Stimulated activated CD4-positive, alpha-beta T cell treated with anti-CD3 and anti-CD28 coated beads, Interleukin-2, amount 100 ng/mL, for 48 hours (primary cell): ENCODE data around the gene CARD8.

Experiments used
- DNase-seq, 2 donors: peaks; one replicate each; pipeline ENCODE4 v3.0.0-alpha.2; 2020

CARD8 gene

DNA sequence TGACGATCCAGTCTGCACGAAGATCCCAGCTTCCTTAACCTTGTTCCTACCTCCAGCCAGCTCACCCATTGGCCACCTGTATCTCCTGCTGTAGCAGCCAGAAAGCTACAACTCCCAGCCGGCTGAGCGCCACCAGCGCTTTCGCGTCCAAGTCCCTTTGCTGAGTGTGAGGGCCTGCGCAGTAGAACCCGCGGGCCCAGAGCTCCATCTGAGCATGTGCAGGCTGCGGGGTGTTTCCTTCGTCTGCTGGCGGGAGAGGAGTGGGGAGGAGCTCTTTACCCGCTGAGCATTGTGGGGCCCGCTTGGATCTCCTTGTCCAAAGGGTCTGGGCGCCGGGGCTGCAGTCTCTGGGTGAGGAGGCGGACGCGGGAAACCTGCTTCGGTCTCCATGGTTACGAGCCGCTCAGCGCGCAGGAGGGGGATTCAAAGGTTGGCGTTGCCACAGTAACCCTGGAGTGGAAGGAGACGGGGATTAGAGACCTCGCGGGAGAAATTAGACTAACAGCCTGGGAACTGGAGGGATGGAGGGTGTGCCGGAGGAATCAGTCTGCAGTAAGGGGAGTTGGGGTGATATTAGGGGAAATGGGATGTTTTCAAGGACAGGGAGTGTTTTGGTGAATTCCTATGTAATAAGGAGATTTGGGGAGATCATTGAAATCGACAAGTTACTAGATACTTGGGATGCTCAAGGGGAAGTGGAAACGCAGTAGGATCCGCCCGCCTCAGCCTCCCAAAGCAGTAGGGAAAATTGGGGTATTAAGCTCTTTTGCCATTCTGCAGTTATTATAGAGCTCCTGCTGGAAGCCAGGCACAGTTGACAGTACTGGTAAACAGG, 51.7 kb downstream of the CARD8 start:
- peak; percentile 86 to 90 for DNase-seq

DNA sequence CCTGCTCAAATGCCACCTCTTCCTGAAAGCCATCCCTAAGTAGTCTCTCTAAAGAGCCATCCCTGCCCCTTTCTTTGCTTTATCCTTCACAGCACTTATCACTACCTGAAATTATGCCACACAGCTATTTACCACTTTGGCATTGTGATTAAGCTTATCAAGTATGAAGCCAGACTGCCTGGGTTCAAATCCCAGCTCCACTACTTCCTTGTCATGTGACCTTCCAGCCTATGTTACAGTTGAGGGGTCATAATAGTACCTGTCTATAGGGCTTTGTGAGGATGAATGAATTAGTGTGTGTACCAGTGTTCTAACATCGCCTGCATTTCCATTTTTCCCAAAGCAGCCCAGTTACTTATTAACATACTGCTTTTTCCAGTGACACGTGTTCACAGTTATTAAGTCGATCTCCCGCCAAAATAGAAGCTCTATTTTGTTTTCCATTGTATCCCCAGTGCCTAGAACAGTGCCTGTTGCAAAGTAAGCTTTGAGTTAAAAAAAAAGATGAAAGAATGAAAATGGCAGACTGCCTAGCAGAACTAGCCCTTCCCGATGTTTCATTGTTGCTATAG, 52.4 kb downstream of the CARD8 start:
- DNase-seq, result no peak

DNA sequence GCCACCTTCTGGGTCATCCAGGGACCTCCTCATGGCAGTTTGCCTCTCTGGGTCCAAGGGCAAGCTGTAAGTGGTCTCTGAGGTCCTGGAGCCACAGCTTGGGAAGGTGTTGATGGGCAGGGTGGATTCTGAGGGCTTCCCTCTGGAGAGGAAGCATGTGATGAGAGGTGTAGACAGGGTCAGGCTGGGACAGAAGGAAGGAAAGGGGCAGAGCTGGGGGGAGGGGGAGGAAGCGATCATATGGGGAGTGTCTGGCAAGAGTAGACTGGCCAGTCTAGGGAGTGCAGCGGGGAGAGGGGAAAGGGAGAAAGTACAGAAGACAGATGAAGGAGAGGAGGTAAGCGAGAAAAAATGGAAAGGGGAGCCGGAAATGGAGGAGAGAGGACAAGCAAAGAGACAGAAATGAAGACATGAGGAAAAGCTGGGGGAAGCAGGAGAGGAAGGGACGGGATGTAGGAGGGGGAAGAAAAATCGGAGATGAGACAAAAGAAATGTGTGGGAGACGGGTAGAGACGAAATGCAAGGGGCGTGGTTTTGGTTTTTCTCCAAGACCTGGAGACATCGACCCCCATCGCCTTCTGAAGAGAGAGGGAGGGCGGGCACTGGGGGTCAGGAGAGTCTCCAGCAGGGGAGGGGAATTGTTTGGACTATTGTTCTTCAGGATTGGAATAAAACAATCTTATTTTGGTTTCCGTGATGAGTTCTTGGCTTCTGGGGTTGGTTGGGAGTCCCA, 58.6 kb downstream of the CARD8 start:
- DNase-seq, result no peak

DNA sequence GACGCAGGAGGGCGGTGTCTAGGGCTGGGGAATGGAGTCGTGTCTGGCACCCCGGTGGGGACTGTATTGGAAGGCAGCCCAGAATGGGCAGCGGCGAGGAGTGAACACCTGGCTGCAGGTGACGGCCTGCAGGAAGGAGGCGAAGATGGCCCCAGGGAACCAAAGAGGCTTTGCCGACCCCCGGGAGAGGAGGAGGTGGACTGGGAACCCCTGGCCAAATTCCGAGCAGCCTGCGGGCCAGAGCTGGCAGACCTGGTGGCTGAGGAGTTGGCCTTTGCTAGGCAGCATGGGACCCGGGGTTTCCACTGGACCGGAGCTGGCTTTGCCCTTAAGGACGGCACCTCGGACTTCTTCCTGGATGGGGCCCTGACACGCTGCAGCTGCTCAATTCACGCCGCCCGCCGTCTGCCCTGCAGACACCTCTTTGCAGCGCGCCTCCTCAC, 59.4 kb downstream of the CARD8 start:
- no peak for DNase-seq

DNA sequence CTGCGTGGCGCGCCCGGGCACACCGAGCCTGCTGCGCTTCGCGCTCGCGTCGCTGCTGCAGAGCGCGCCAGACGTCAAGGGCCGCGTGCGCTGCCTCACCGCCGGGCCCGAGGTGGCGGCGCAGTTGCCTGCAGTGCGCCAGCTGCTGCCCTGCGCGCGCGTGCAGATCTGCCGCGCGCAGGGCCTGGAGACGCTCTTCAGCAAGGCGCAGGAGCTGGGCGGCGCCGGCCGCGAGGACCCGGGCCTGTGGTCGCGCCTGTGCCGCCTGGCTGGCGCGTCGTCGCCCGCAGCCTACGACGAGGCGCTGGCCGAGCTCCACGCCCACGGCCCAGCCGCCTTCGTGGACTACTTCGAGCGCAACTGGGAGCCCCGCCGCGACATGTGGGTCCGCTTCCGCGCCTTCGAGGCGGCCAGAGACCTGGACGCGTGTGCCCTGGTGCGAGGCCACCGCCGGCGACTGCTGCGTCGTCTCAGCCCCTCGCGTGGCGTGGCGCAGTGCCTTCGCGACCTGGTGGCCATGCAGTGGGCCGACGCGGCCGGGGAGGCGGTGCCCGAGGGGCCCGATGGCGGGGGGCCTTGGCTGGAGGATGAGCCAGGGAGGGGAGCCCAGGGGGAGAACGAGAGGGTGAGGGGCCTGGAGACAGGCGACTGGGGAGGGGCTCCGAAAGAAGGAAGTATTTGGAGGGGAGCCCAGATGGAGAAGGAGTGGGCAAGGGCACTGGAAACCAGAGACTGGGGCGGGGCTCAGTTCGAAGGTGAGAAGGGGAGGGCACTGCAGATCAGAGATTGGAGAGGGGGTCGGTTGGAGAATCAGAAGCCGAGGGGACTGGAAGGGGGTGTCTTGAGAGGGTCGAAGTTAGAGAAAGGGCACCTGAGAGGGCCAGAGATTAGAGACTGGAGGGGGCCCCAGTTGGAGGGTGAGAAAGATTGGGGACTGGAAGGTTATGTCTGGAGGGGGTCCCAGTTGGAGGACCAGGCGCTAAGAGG, 60.6 kb downstream of the CARD8 start:
- DNase-seq, result no peak

DNA sequence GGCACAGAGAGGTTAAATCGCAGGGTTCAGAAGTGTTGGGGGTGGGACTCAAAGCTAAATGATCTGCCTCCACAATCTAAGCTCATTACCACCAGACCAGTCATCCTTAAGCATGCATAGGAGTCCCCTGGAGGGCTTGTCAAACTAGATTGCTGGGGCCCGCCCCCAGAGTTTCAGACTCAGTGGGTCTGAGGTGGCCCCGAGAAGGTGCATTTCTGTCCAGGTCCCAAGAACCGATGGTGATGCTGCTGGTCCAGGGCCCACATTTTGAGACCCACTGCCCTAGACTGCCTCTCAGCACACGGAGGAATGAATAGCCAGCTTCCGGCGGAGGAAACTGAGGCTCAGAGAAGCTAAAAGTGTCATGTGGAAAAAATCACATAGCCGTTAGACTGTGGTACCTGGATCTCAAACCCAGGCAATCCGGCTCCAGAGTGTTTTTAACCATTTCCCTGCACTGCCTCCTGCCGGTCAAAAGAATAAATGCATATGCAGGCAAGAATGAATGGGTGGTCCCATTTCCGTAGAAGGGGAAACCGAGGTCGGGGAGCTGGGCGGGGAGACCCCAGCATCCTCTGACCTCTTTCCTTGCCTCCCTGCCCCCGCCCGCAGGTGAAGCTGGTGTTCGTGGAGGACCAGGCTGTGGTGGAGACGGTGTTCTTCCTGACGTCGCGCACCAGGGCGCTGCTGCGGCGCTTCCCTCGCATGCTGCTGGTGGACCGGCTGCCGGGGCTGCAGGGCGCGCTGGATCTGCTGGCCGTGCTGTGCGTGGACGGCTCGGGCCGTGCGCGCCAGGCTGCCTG, 61.5 kb downstream of the CARD8 start:
- peak; percentile 34 for DNase-seq

DNA sequence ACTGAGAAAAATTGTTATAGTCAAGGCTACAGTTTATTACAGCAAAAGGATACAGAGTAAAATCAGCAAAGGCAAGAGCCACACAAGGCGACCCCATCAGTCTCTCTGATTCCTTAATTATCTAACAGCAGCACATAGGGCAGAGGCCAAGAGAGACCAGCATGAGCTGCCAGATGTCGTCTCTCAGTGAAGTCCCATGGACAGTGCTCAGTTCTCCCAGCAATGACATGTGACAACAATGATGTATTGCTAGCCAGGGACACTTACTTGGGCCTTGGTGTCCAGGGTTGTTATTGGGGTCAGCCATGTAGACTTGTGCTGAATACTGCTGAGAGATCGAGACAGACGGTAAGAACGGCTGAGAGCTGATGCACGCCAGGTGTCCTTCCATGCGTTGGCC, 63.0 kb downstream of the CARD8 start:
- DNase-seq, result no peak

DNA sequence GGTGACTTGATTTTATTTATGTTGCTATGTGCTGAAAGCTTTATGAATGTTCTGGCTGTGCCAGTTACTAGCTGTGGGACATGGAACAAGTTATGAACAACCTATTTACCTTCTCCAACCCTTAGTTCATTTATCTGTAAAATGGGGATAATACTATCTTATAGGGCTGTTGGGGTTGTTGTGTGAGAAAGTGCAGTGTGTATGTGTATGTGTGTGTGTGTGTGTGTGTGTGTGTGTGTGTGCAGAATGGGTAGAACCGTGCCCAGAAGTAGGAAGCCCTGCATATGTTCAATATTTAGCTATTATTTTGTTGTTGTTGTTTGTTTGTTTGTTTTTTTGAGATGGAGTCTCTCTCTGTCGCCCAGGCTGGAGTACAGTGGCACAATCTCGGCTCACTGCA, 64.8 kb downstream of the CARD8 start:
- no peak for DNase-seq

DNA sequence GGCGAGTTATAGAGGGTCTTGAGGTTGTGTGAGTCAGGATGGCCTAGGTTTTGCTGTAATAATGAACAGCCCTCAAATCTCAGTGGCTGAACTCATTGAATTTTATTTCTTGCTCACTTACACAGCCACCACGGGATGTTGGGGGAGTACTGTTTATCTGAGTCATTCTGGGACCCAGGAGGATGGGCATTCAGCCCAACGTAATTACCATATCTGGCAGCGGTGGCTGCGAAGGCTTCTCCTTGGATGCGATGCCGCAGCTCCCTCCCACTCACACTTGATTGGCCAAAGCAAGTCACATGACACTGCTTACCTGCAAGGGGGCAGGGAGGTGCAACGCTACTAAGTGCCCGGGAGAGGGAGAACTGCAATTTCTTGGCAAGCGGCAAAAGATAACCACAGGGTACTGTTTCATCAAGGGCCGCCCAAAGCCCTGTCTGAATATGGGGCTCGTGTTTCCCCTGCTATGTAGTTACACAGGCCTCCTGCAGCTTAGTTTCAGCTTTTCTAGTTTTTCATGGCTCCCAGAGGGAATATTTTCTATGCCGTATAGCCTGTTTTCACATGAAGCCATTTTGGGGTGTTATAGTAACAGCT, 65.3 kb downstream of the CARD8 start:
- DNase-seq, result peak; percentile 35 to 54

DNA sequence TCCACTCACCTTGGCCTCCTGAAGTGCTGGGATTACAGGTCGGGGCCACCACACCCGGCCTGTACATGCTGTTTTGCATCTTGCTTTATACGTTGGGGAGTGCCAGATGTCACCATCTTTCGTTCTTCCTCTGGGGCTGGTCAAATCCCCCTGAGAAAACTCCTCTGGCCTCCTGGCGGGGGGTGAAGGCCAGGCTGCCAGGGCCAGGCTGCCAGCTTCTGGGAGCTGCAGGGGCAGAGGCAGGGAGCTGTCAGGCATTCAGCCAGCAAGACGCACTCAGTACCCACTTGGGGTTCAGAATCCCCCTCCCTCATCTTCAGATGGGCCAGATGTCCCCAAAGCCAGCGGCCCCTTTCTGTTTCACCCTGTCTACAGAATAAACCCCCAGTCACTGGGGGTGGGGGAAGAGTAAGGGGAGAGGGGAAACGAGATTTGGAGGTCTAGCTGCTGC, 69.1 kb downstream of the CARD8 start:
- no peak for DNase-seq

DNA sequence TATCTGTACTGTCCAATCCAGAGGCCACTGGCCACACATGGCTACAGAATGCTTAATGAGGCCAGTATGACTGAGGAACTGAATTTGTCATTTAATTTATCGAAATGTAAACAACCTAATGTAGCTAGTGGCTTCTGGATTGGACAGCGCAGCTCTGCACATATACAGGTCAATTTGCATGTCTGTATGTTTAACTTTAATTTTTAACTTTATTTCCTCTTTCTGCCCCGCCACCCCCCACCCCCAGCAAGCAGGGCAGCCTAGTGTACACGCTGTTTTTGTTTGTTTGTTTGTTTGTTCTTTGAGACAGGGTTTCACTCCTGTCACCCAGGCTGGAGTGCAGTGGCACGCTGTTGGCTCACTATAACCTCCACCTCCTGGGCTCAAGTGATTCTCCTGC, 69.7 kb downstream of the CARD8 start:
- no peak for DNase-seq

DNA sequence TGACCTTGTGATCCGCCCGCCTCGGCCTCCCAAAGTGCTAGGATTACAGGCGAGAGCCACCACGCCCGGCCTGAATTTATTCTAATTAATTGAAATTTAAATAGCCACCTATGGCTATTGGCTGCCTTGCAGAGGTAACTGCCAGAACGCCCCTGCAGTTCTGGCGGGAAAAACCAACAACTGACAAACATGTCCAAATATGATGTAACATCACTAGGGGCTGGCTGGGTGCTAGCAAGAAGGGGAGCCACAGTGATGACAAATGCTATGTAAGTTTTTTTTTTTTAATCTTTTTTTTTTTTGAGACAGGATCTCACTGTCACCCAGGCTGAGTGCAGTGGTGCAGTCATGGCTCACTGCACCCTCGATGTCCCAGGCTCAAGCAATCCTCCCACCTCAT, 72.4 kb downstream of the CARD8 start:
- no peak for DNase-seq

DNA sequence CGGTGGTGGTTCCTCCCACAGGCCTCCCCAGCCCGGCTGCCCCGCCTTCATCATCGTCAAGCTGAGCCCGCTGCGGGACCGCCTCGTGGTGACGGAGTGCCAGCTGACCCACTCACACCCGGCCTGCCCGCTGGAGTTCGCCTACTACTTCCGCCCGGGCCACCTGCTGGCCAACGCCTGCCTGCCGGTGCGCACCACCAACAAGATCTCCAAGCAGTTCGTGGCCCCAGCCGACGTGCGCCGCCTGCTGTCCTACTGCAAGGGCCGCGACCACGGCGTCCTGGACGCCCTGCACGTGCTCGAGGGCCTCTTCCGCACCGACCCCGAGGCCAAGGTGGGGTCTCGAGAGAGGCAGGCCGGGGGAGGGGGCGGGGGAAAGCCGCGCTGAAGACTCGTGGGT, 73.3 kb downstream of the CARD8 start:
- DNase-seq, result no peak

DNA sequence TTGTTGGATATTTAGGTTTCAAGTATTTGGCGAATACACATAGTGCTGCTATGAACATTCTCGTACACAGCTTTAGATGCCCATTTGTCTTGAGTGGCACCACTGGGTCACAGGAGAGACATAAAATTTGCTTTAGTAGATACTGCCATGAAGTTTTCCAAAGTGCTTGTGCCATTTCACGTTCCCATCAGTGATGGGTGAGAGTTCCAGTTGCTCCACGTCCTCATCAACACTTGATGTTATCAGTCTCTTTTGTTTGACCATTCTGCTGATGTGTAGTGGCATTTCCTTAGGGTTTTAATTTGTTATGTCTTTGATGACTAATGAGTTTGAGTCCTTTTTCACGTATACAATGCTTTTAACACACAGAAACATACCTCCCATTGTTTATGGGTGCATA, 74.2 kb downstream of the CARD8 start:
- no peak for DNase-seq

DNA sequence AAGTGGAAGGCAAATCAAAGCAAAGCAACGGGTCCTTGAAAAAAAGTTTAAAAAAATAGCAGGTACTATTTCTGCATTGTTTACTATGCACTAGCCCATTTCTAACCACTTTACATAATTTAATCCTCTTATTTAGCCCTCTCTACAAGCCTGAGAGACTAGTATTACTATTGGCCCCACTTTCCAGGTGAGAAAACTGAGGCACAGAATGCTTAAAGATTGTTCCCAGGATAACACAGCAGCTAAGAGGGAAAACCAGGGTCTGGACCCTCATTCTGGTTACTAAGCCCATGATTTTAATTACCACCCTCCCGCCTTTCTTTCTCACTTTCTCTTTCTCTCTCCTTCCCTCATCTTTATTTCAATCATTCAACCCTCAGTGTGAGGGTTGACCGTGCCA, 79.5 kb downstream of the CARD8 start:
- no peak for DNase-seq

DNA sequence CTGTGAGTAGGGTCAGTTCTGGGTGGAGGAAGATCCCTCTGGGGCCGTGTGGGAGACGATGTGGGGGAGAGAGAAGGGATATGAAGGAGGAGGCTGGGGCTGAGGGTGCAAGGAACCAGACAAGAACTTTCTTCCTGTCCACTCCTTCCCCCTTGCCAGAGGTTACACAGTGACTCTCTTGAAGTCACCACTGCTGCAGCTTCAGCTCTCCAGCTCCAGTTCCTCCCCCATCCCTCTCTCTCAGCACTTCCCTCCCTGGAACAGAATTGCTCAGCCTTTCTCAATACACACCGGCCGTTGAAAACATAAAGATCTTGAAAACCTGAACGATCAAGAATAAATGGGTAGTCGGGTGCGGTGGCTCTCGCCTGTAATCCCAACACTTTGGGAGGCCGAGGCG, 80.1 kb downstream of the CARD8 start:
- no peak for DNase-seq

DNA sequence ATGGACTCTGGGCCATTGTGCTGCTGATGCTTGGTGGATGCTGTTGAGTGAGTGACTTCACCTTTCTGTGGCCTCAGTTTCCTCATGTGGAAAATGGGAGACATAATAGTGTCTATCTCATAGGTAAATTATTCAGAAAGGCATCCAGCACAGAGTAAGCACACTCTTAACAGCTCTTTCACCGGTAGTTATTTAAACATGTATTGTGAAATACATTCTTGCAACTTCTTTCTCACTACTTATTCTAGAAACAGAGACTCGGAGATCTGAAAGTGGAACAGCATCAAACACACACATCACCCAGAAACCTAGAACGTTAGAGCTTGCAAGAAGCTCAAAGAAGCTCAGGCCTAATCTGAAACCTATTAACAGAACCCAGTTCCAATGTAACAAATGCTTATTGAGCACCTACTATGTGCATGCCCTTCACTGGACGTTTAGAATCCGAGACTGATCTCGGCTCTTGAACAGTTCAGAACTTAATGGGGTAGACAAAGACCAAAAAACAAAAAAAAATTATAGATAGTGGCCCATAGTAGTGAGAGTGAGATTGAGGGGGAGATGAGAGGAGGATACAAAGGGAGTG, 81.2 kb downstream of the CARD8 start:
- no peak for DNase-seq

DNA sequence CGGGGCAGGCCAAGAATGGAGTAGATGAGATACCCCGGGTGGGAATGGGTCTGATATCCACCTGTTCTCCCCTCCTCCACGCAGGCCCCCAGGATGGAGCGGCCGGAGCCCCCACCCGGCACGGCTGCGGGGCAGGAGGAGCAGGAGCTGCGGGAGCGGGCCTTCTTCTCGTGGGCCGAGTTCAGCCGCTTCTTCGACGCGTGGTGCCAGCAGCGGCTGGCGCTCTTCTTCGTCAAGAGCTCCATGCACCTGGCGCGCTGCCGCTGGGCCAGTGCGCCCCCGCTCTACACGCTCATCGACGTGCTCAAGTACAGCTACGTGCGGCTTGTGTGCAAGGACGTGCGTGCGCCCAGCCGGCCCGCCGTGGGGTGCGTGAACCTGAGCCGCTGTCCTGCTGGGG, 84.0 kb downstream of the CARD8 start:
- no peak for DNase-seq

DNA sequence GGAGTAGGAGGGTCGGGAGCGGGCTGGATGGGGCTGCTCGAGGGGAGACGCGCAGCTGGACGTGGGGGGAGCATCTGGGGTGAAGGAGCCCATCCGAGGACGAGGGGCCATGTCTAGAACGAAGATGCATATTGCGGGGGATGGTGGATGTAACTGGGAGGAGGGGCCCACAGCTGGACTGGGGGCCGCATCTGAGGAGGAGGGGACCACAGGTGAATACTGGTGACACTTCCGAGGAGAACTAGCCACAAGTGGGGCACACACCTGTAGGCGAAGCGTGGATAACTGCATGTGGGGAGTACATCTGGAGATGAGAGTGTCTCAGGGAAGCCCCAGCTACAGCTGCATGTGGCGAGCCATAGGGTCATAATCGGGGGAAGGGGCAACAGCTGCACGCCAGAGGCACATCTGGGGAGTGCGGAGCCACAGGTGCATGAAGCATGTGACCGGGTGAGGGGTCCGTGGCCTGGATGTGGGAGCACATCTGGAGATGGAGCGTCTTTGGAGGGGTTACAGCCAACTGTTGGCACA, 84.8 kb downstream of the CARD8 start:
- peak; percentile 3 to 9 for DNase-seq

DNA sequence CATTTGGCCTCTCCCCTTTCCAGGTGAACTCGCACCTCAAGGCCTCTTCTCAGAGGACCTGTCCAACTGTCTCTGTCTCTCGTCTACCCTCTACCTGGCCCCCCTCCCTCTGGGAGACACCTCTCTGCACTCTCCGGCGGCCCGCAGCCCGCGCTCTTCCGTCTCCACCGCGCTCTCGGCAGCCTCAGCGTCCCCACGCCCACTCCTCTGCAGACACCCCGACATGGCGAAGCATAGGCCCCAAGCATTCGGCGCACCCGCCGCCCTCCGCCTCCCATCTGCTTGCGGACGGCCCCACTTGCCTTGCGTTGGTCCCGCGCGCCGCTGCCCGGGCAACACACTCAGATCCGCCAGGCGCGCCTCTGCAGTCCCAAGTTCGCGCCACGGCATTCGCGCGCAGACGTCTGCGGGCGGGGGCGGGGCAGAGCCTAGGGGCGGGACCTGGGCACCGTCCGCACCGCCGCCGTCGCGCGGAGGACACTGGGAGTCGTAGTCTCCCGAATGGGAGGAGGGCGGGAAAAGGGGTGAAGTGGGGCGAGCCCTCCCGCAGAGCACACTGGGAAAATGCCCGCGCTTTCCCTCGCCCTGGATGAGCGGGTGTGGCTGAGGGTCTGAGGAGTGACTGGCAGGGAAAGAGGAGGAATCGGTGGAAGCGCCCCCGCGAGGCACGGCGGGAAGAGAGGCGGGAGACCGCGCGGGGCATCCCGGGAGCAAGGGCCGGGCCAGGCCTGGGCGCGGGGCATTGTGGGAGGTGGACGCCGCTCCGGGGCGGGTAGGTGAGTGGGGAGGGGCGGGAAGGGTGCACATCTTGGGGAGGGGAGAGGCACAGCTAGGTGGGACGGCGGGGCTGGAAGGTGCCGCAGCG, 85.5 kb downstream of the CARD8 start, which contains the start of the genes LIG1 and ZSWIM9:
Gene LIG1 (minus strand): TSS at position 406 of the 865 bp plus-strand sequence. CDS start 4,778 bp downstream, outside the sequence.
Gene ZSWIM9 (plus strand): TSS at position 742 of the 865 bp plus-strand sequence. CDS start 1,123 bp downstream, outside the sequence.
- DNase-seq, result peak; percentile 84 to 88
